GM19397 (cell line): ENCODE measurements around the gene KPNA6.

Experiments
- ATAC-seq: cut with Tn5 transposase; IDR thresholded peaks from one replicate; pipeline ENCODE4 v1.9.1; 2021; ENCODE audit warnings: mild to moderate bottlenecking, moderate library complexity; ENCODE audit not compliant: unreplicated experiment

Gene KPNA6

GRCh38 chr1:32215629-32216480 is 108.0 kb downstream of the KPNA6 start:
- no peak for ATAC-seq

DNA sequence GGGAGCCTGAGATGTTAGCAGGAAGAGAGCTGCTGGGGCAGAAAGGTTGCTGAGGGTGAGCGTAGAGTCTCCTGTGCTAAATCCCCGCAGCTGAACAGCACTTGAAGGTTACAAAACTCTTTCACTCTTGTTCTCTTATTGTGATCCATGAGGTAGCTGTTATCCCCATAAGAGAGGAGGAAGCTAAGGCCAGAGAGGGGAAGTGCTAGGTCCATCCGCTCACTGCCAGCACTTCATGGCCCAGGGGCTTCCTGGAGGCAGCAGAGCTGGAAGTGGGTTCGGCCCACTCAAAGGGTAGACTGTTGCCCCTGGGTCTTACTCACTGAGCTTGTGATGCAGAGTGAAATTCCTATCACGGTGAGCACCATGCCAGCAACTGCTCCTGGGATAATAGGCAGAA is 108.7 kb downstream of the KPNA6 start:
- no peak for ATAC-seq

DNA sequence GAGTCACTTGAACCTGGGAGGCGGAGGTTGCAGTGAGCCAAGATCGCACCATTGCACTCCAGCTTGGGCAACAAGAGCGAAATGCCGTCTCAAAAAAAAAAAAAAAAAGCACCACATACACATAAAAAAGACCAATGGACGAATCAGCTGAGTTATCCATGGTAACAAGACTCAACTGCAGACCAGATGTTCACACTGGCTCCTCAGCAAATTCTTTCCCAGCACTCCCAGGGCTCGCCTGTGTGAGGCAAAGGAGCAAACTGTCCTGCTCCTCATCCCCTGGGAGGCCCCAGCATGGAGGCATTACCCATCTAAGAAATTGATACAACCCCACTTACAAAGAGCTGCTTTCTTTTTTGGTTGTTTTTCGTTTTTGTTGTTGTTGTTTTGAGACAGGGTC is 111.2 kb downstream of the KPNA6 start:
- ATAC-seq: no peak

- no peak for ATAC-seq
Observed at GRCh38 chr1:32220746-32221580, 113.1 kb downstream of the KPNA6 start.

- no peak for ATAC-seq
Observed at GRCh38 chr1:32221581-32221979, 113.7 kb downstream of the KPNA6 start.

DNA sequence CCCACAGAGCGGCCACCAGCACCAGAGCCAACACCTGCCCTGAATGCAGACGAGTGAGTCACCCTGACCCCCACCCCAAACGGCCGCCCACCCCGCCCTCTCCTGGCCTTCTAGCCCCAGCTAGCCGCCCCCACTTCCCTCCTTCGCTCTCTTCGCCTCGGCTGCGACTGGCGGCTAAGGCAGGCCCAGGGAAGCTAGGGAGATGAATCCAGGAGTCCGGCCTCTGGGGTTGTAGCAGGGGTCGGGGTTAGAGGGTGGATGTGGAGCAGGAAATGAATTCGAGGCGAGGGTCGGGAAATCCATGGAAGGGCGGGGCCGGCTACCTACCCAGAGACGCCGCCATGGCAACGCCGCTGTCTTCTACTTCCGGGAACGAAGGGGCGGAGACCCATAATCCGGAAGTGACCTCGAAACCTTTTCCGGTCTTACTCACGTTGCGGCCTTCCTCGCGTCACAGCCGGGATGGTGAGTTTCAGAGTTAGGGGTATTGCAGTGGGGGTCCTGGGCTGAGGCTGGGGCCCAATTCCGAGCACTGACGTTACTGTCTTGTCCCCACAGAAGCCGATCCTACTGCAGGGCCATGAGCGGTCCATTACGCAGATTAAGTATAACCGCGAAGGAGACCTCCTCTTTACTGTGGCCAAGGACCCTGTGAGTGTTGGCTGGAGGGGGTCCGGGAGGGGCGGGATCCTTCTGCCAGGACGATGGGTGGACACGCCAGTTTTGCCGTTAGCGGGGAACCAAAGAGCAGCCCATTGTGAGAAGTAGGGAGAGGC is 114.3 kb downstream of the KPNA6 start, which contains the start of the genes EIF3I and TMEM234:
Gene EIF3I (plus strand): TSS at position 428 of the 776 bp plus-strand sequence. CDS start 35 bp downstream, at position 463.
Gene TMEM234 (minus strand): TSS at position 374 of the 776 bp plus-strand sequence. CDS start 31 bp downstream, at position 343.
- ATAC-seq: peak; percentile 88

- ATAC-seq: no peak
Observed at GRCh38 chr1:32223683-32224082, 115.8 kb downstream of the KPNA6 start.

DNA sequence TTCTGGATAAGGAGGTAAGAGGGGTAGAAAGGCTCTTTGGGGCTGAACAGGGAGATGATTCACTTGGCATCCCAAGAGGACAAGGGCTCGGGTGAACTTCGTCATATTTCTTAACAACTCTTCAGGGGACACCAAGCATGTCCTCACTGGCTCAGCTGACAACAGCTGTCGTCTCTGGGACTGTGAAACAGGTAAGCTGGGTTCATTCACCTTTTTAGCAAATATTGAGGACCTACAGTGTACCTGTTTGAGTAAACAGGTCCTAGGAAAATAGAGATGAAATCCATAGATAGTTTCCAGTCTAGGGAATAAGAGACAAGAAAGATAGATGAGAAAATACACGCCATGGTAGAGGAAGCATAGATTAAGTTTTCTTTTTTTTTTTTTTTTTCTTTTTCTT is 116.4 kb downstream of the KPNA6 start:
- no peak for ATAC-seq
